Measurements from ENCODE around the gene AP1AR.

DNA sequence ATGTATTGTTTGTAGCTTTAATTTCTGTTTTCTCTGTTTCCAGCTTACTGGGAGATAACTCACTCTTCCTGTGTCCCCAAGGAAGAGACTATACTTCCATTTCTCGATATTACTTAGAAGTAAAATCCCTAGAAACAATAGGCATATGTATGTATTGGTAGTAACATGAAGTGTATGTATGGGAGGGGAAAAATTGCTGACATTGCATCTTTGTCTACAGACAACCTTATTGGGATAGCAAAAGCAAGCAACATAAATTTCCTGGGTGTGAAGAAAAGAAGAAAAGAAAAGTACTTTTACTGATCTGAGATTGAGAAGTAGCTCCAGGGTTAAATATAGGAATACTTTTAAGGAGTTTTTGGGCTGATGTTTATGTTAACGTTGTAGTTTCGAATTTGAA is 15.4 kb downstream of the AP1AR start:
- TF ChIP-seq, protein P1, sequence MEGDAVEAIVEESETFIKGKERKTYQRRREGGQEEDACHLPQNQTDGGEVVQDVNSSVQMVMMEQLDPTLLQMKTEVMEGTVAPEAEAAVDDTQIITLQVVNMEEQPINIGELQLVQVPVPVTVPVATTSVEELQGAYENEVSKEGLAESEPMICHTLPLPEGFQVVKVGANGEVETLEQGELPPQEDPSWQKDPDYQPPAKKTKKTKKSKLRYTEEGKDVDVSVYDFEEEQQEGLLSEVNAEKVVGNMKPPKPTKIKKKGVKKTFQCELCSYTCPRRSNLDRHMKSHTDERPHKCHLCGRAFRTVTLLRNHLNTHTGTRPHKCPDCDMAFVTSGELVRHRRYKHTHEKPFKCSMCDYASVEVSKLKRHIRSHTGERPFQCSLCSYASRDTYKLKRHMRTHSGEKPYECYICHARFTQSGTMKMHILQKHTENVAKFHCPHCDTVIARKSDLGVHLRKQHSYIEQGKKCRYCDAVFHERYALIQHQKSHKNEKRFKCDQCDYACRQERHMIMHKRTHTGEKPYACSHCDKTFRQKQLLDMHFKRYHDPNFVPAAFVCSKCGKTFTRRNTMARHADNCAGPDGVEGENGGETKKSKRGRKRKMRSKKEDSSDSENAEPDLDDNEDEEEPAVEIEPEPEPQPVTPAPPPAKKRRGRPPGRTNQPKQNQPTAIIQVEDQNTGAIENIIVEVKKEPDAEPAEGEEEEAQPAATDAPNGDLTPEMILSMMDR (IDR thresholded peaks at IDR 0.05): no peak
- TF ChIP-seq ZFX (IDR thresholded peaks at IDR 0.05; ENCODE audit: borderline replicate concordance): no peak

Measured in 22Rv1 (cell line).